GM06990 (cell line): ENCODE data around the gene HOXA3.

Source experiments
- DNase-seq: peaks from one replicate; pipeline ENCODE4 v3.0.0-alpha.2; 2011; ENCODE audit not compliant: insufficient read length; ENCODE audit errors: extremely low read depth
- H3K27me3 ChIP-seq: replicated peaks from 2 replicates; pipeline ENCODE4 v1.6.0; 2011; ENCODE audit warnings: low read length; ENCODE audit not compliant: control insufficient read depth, insufficient read depth
- H3K36me3 ChIP-seq: 2 replicates; pipeline ENCODE4 v1.5.1; 2011; ENCODE audit warnings: low read length; ENCODE audit not compliant: control insufficient read depth, insufficient read depth
- H3K4me3 ChIP-seq: replicated peaks from 2 replicates; pipeline ENCODE4 v1.5.1; 2011; ENCODE audit warnings: low read depth, mild to moderate bottlenecking, control low read depth, low read length
- CTCF ChIP-seq: IDR thresholded peaks from 2 replicates; pipeline ENCODE4 v1.5.1; 2011; ENCODE audit warnings: low read length, control low read depth, mild to moderate bottlenecking, inconsistent platforms; ENCODE audit not compliant: insufficient read depth, poor library complexity, severe bottlenecking

Gene HOXA3

GRCh38 chr7:27176524-27176845, 24.1 kb upstream of the HOXA3 start:
- DNase-seq = no peak
- TF ChIP-seq CTCF = no peak
- H3K4me3 ChIP-seq = no peak overlapping the region
- peaks cover 10% of the 10 kb centered on the region for H3K27me3 ChIP-seq
- no peaks in the 10 kb centered on the region for H3K36me3 ChIP-seq

- peaks cover 12% of the 10 kb centered on the region for H3K27me3 ChIP-seq
- no peak for DNase-seq
- no peaks in the 10 kb centered on the region for H3K36me3 ChIP-seq
- no peak for TF ChIP-seq CTCF
- no peak overlapping the region for H3K4me3 ChIP-seq
Observed at GRCh38 chr7:27175626-27176523, 23.5 kb upstream of the HOXA3 start.

- H3K27me3 ChIP-seq = peaks cover 12% of the 10 kb centered on the region
- H3K4me3 ChIP-seq = no peak overlapping the region
- H3K36me3 ChIP-seq = no peaks in the 10 kb centered on the region
- no peak for DNase-seq
- no peak for TF ChIP-seq CTCF
Observed at GRCh38 chr7:27174874-27175625, 22.7 kb upstream of the HOXA3 start.

- Histone ChIP-seq H3K27me3 (peaks cover 12% of the 10 kb centered on the region), H3K36me3 (no peaks in the 10 kb centered on the region), H3K4me3 (peak within 1 kb of the TSS; percentile 18)
- no peak for DNase-seq
- no peak for TF ChIP-seq CTCF
Observed at GRCh38 chr7:27173956-27174873, 21.8 kb upstream of the HOXA3 start, which contains the start of gene HOXA10. Gene HOXA10 (minus strand): TSS chr7:27174320. CDS start chr7:27174306, 14 bp downstream.

- no peaks in the 10 kb centered on the region for H3K36me3 ChIP-seq
- no peak for TF ChIP-seq CTCF
- no peak for DNase-seq
- peak overlapping the region; percentile 18 for H3K4me3 ChIP-seq
- H3K27me3 ChIP-seq = peaks cover 12% of the 10 kb centered on the region
Observed at GRCh38 chr7:27173511-27173955, 21.1 kb upstream of the HOXA3 start.
